PC-9 (cell line): Measurements from ENCODE around the gene TBXT. TPM values are rescaled to one million over a fixed set of nuclear protein-coding genes. Genes with fewer than 3 reads are reported as not detected.

Source experiments
- Bru-seq: library from RNA; stranded (reverse); fragments of 400-500 nt; gene quantifications from one replicate; lab custom pipeline; 2021; lab: Mats Ljungman, UMichigan
- BruChase-seq, 2 experiments: library from RNA; stranded (reverse); fragments of 400-500 nt; gene quantifications; one replicate each; lab custom pipeline; 2021; lab: Mats Ljungman, UMichigan
- BruUV-seq: library from RNA; stranded (reverse); fragments of 400-500 nt; replicated peaks from 2 replicates; lab custom pipeline; 2021; lab: Mats Ljungman, UMichigan
- CTCF ChIA-PET: fragments of 300-600 bp; sonication (Branson Sonifier 250); formaldehyde crosslinking; loops from one replicate; lab custom pipeline; 2022; ENCODE audit warnings: antibody characterized with exemption; lab: Charles Lee
- POLR2A ChIA-PET: fragments of 300-600 bp; sonication (Branson Sonifier 250); formaldehyde crosslinking; loops from one replicate; lab custom pipeline; 2022; ENCODE audit warnings: antibody characterized with exemption; ENCODE audit not compliant: unreplicated experiment; lab: Charles Lee
- DNase-seq, 2 experiments: peaks; one replicate each; pipeline versions ENCODE4 v3.0.0 to v3.0.0-alpha.2; 2015 to 2022; ENCODE audit warnings: mixed read lengths in 1 of 2
- H2AFZ ChIP-seq: fragments of 200-600 bp; sonication (generic); 2 replicates; pipeline ENCODE4 v1.8.1; 2017; ENCODE audit warnings: antibody characterized with exemption
- H3F3A ChIP-seq: fragments of 200-600 bp; sonication (generic); 2 replicates; pipeline ENCODE4 v1.8.1; 2017; ENCODE audit warnings: antibody characterized with exemption, mild to moderate bottlenecking, low read depth; ENCODE audit not compliant: insufficient read depth
- H3K27ac ChIP-seq: fragments of 200-600 bp; sonication (generic); 2 replicates; pipeline ENCODE4 v1.6.1; 2016; ENCODE audit warnings: mixed run types
- H3K27me3 ChIP-seq: fragments of 200-600 bp; sonication (generic); 2 replicates; pipeline ENCODE4 v1.6.1; 2016; ENCODE audit warnings: low read depth, mixed run types; ENCODE audit not compliant: insufficient read depth
- H3K36me3 ChIP-seq: fragments of 200-600 bp; sonication (generic); 2 replicates; pipeline ENCODE4 v1.6.1; 2016; ENCODE audit warnings: low read depth, mixed run types
- H3K4me1 ChIP-seq: fragments of 200-600 bp; sonication (generic); replicated peaks from 2 replicates; pipeline ENCODE4 v1.6.1; 2016; ENCODE audit warnings: mixed run types; ENCODE audit not compliant: insufficient read depth
- H3K4me2 ChIP-seq: fragments of 200-600 bp; sonication (generic); 2 replicates; pipeline ENCODE4 v1.6.1; 2017; ENCODE audit warnings: mixed run types
- H3K4me3 ChIP-seq: fragments of 200-600 bp; sonication (generic); 2 replicates; pipeline ENCODE4 v1.6.1; 2016; ENCODE audit warnings: mixed run types
- H3K79me2 ChIP-seq: fragments of 200-600 bp; sonication (generic); 2 replicates; pipeline ENCODE4 v1.6.1; 2017; ENCODE audit warnings: low read depth, mixed run types
- H3K9me2 ChIP-seq: fragments of 200-600 bp; sonication (generic); 2 replicates; pipeline ENCODE4 v1.8.1; 2017; ENCODE audit warnings: mild to moderate bottlenecking; ENCODE audit not compliant: insufficient read depth
- H3K9me3 ChIP-seq: fragments of 200-600 bp; sonication (generic); 2 replicates; pipeline ENCODE4 v1.8.1; 2016; ENCODE audit warnings: low read depth; ENCODE audit not compliant: insufficient read depth
- H4K20me1 ChIP-seq: fragments of 200-600 bp; sonication (generic); 2 replicates; pipeline ENCODE4 v1.8.1; 2017; ENCODE audit not compliant: insufficient read depth
- CTCF ChIP-seq: fragments of 200-600 bp; sonication (generic); conservative IDR thresholded peaks from 2 replicates; pipeline ENCODE4 v1.6.1; 2017; ENCODE audit warnings: mixed run types, antibody characterized with exemption, mild to moderate bottlenecking, moderate library complexity
- EZH2 ChIP-seq: fragments of 200-600 bp; sonication (generic); IDR thresholded peaks from 2 replicates; pipeline ENCODE4 v1.8.0; 2017; ENCODE audit warnings: antibody characterized with exemption, low read depth
- intact Hi-C: fragments of 100-400 bp; cut with micrococcal nuclease; formaldehyde crosslinking; loops from one replicate; pipeline ENCODE4 v1.10.0; 2022; ENCODE audit not compliant: unreplicated experiment
- long read RNA-seq: library from polyadenylated mRNA; stranded (forward); transcript quantifications from one replicate; pipeline ENCODE4 v2.0.0, GENCODE V29; 2022
- total RNA-seq: library from RNA; stranded (reverse); gene quantifications from 2 replicates; pipeline ENCODE4 v1.2.3, GENCODE V29; 2021

Gene TBXT
- total RNA-seq = not detected in 2 replicates
- Bru-seq, nascent RNA = not detected
- not detected for BruChase-seq, experiment 1, labeled RNA remaining after a 2-hour chase
- not detected for BruChase-seq, experiment 2, labeled RNA remaining after a 6-hour chase
- long read RNA-seq = 0 reads

GRCh38 chr6:166167801-166168615, at the start of gene TBXT:
Gene TBXT (minus strand): TSS chr6:166167851. CDS start chr6:166167591, 260 bp downstream.
- peaks cover 74% of the 10 kb centered on the region for H3K27me3 ChIP-seq
- ChIA-PET POLR2A (no interaction called here), CTCF (no interaction called here)
- DNase-seq = no peak
- no peaks in the 10 kb centered on the region for H3K36me3 ChIP-seq
- no peaks in the 10 kb centered on the region for H3F3A ChIP-seq
- BruUV-seq = no TSS peak
- TF ChIP-seq CTCF (no peak), EZH2 (no peak)
- no peaks in the 10 kb centered on the region for H3K4me1 ChIP-seq
- no peak within 1 kb of the TSS for H3K4me3 ChIP-seq
- no peaks in the 10 kb centered on the region for H3K9me3 ChIP-seq
- no peak within 1 kb of the TSS for H3K4me2 ChIP-seq
- intact Hi-C loops = no loop called here
- H3K9me2 ChIP-seq = no peaks in the 10 kb centered on the region
- no peak within 1 kb of the TSS for H3K27ac ChIP-seq
- H4K20me1 ChIP-seq = no peaks in the 10 kb centered on the region
- H2AFZ ChIP-seq = no peak within 1 kb of the TSS
- H3K79me2 ChIP-seq = no peaks in the 10 kb centered on the region

- no peak overlapping the region for H3K4me2 ChIP-seq
- no peak overlapping the region for H3K27ac ChIP-seq
- H2AFZ ChIP-seq = no peak overlapping the region
- H3K4me3 ChIP-seq = no peak overlapping the region
- no peaks in the 10 kb centered on the region for H3F3A ChIP-seq
- intact Hi-C loops = no loop called here
- no peak for DNase-seq
- no peaks in the 10 kb centered on the region for H3K4me1 ChIP-seq
- H3K27me3 ChIP-seq = peaks cover 66% of the 10 kb centered on the region
- no peaks in the 10 kb centered on the region for H3K9me2 ChIP-seq
- no peaks in the 10 kb centered on the region for H3K79me2 ChIP-seq
- H4K20me1 ChIP-seq = no peaks in the 10 kb centered on the region
- no TSS peak for BruUV-seq
- CTCF ChIA-PET = no interaction called here
- H3K36me3 ChIP-seq = no peaks in the 10 kb centered on the region
- H3K9me3 ChIP-seq = no peaks in the 10 kb centered on the region
- TF ChIP-seq EZH2 = no peak
- no peak for TF ChIP-seq CTCF
- POLR2A ChIA-PET = no interaction called here
Observed at GRCh38 chr6:166207284-166207561, 39.6 kb upstream of the TBXT start.

- BruUV-seq = no TSS peak
Observed at GRCh38 chr6:166206510-166207283, 39.0 kb upstream of the TBXT start.

More at GRCh38 chr6:166206510-166207283, 39.0 kb upstream of the TBXT start:
- intact Hi-C loops = no loop called here
- H3F3A ChIP-seq = no peaks in the 10 kb centered on the region
- no peak overlapping the region for H3K4me3 ChIP-seq
- no peaks in the 10 kb centered on the region for H4K20me1 ChIP-seq
- H3K27me3 ChIP-seq = peaks cover 71% of the 10 kb centered on the region
- H3K79me2 ChIP-seq = no peaks in the 10 kb centered on the region
- no peak overlapping the region for H2AFZ ChIP-seq
- CTCF ChIA-PET = no interaction called here
- H3K36me3 ChIP-seq = no peaks in the 10 kb centered on the region
- no peaks in the 10 kb centered on the region for H3K4me1 ChIP-seq
- no peak for DNase-seq
- no peaks in the 10 kb centered on the region for H3K9me3 ChIP-seq
- H3K27ac ChIP-seq = no peak overlapping the region
- H3K4me2 ChIP-seq = no peak overlapping the region
- H3K9me2 ChIP-seq = no peaks in the 10 kb centered on the region
- TF ChIP-seq EZH2 (no peak), CTCF (no peak)
- POLR2A ChIA-PET = no interaction called here
